ENCODE results near the gene DEPDC5. TPM values are rescaled to one million over a fixed set of nuclear protein-coding genes. Genes with fewer than 3 reads are reported as not detected.

Gene DEPDC5
- total and polyA plus RNA-seq, 2 of the 8 experiments (the other 6 are each of a cell fraction or from before 2014, with no cell fraction given), result 18.3 to 26.5 TPM

DNA sequence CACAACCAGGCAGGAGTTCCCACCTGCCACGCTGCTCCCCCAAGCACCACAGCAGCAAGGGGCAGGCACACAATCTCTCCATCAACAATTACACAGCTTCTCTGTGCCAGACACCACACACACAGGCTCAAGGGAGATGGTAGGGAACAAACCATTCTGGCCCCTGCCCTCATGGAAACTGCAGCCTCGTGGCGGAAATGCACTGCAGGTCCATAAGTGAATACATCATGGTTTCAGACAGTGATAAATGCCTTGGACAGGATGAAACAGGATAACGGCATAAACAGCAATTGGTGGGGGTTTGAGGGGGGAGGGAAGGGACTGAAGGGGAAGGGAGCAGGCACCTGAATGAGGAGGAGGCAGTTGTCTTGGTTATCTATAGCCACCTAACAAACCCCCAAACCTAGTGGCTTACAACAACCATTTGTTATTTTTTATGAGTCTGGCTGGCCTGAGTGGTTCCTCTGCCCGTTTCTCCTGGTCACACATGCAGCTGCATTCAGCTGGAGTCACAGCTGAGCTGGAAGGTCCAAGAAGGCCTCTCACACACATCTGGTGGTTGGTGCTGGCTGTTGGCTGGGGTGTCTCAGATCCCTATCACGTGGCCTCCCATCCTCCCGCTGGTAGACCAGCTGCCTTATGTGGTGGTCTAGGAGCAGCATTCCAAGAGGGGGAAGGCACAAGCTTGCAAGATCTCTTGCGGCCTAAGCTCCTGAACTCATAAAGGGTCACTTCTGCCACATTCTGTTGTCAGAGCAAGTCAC lies 175.5 kb downstream of the DEPDC5 start (continued):
- no peak for TF ChIP-seq RXRA (IDR thresholded peaks at IDR 0.05; ENCODE audit: insufficient read depth, low read depth, low read length)
- TF ChIP-seq KDM1A (IDR thresholded peaks at IDR 0.05; ENCODE audit: borderline replicate concordance, low read length), result no peak
- no peak for TF ChIP-seq EZH2 (IDR thresholded peaks at IDR 0.05; ENCODE audit: low read depth, low read length, severe bottlenecking)
